Peyer's patch (tissue), 4 donors: ENCODE results near the gene GLB1L3. TPM values are rescaled to one million over a fixed set of nuclear protein-coding genes. Genes with fewer than 3 reads are reported as not detected.
A peak's percentile ranks its signal among the peaks of the same experiment; 100 is the strongest.

Source experiments
- DNase-seq, 3 donors: peaks; one replicate each; pipeline ENCODE4 v3.0.0-alpha.2; 2017 to 2019
- H3K27ac ChIP-seq, 4 donors: fragments of 200-600 bp; sonication (generic); one replicate each; pipeline ENCODE4 v1.5.1; 2016 to 2019
- H3K27me3 ChIP-seq, 2 donors: fragments of 200-600 bp; sonication (generic); one replicate each; pipeline ENCODE4 v1.5.1; 2019
- H3K36me3 ChIP-seq, 3 donors: fragments of 200-600 bp; sonication (generic); one replicate each; pipeline ENCODE4 v1.5.1; 2016 to 2019
- H3K4me1 ChIP-seq, 4 donors: fragments of 200-600 bp; sonication (generic); one replicate each; pipeline ENCODE4 v1.5.1; 2016 to 2019
- H3K4me3 ChIP-seq, 4 donors: fragments of 200-600 bp; sonication (generic); 1 replicate in 3 of 4; 2 replicates in 1 of 4; pipeline ENCODE4 v1.5.1; 2016 to 2019; ENCODE audit warnings: mild to moderate bottlenecking in 1 of 4
- H3K9me3 ChIP-seq, 4 donors: fragments of 200-600 bp; sonication (generic); one replicate each; pipeline ENCODE4 v1.5.1; 2016 to 2019; ENCODE audit warnings: mild to moderate bottlenecking in 1 of 4
- CTCF ChIP-seq, 6 experiments: fragments of 450-650 bp in 4 of 6; fragments of 200-600 bp in 2 of 6; sonication (generic) in 1 of 6; IDR thresholded peaks; one replicate each; pipeline ENCODE4 v1.5.1; 2017 to 2019; ENCODE audit warnings: antibody characterized with exemption in 6 of 6, mild to moderate bottlenecking in 3 of 6, moderate library complexity in 1 of 6
- POLR2A ChIP-seq, 2 donors: fragments of 450-650 bp; IDR thresholded peaks; one replicate each; pipeline ENCODE4 v1.5.1; 2017; ENCODE audit warnings: antibody characterized with exemption in 2 of 2, mild to moderate bottlenecking in 2 of 2, moderate library complexity in 2 of 2
- total RNA-seq, 4 donors: library from RNA; depleted of rRNA; stranded (reverse); fragments of >200 nt; gene quantifications; one replicate each; pipeline ENCODE4 v1.1.0, GENCODE V29; 2016

GLB1L3 gene
- total RNA-seq, 4 donors from 2014 or later: not detected

- no peaks in the 10 kb centered on the region for H3K27me3 ChIP-seq
- TF ChIP-seq CTCF (IDR thresholded peaks at IDR 0.05) (peak in 5 of 6 experiments; percentile 11 to 94 (median 89)), POLR2A (IDR thresholded peaks at IDR 0.05) (no peak)
- no peaks in the 10 kb centered on the region for H3K36me3 ChIP-seq
- no peaks in the 10 kb centered on the region for H3K9me3 ChIP-seq
- H3K4me3 ChIP-seq: no peak overlapping the region
- H3K4me1 ChIP-seq: peaks cover 0 to 6% (median 0%) of the 10 kb centered on the region in 4 donors
- H3K27ac ChIP-seq: no peak overlapping the region
- peak; percentile 41 to 90 (median 86) for DNase-seq
These were observed 84.1 kb downstream of the GLB1L3 start for GRCh38 chr11:134360050-134360835.

GRCh38 chr11:134361661-134362060, 85.5 kb downstream of the GLB1L3 start:
- no peaks in the 10 kb centered on the region for H3K27me3 ChIP-seq
- H3K36me3 ChIP-seq: no peaks in the 10 kb centered on the region
- H3K27ac ChIP-seq: no peak overlapping the region
- H3K4me3 ChIP-seq: no peak overlapping the region
- H3K4me1 ChIP-seq: peaks cover 0 to 6% (median 0%) of the 10 kb centered on the region in 4 donors
- DNase-seq: peak in 1 of 3 donors; percentile 37
- no peaks in the 10 kb centered on the region for H3K9me3 ChIP-seq
- TF ChIP-seq CTCF (IDR thresholded peaks at IDR 0.05): no peak

GRCh38 chr11:134362192-134362901, 86.2 kb downstream of the GLB1L3 start:
- peak in 1 of 3 donors; percentile 32 for DNase-seq
- H3K4me3 ChIP-seq: no peak overlapping the region
- H3K4me1 ChIP-seq: peaks cover 0 to 6% (median 0%) of the 10 kb centered on the region in 4 donors
- H3K27me3 ChIP-seq: no peaks in the 10 kb centered on the region
- TF ChIP-seq POLR2A (IDR thresholded peaks at IDR 0.05) (no peak), CTCF (IDR thresholded peaks at IDR 0.05) (no peak)
- no peaks in the 10 kb centered on the region for H3K36me3 ChIP-seq
- H3K9me3 ChIP-seq: no peaks in the 10 kb centered on the region
- no peak overlapping the region for H3K27ac ChIP-seq

- no peak overlapping the region for H3K4me3 ChIP-seq
- peaks cover 0 to 6% (median 0%) of the 10 kb centered on the region in 4 donors for H3K4me1 ChIP-seq
- no peak overlapping the region for H3K27ac ChIP-seq
- H3K36me3 ChIP-seq: no peaks in the 10 kb centered on the region
- peak in 1 of 3 donors; percentile 40 for DNase-seq
- no peaks in the 10 kb centered on the region for H3K9me3 ChIP-seq
- H3K27me3 ChIP-seq: no peaks in the 10 kb centered on the region
- TF ChIP-seq POLR2A (IDR thresholded peaks at IDR 0.05): no peak
- no peak for TF ChIP-seq CTCF (IDR thresholded peaks at IDR 0.05)
These were observed 87.0 kb downstream of the GLB1L3 start for GRCh38 chr11:134363161-134363560.

- Histone ChIP-seq H3K27me3 (no peaks in the 10 kb centered on the region), H3K36me3 (no peaks in the 10 kb centered on the region), H3K4me3 (no peak overlapping the region), H3K27ac (no peak overlapping the region), H3K9me3 (no peaks in the 10 kb centered on the region), H3K4me1 (peaks cover 0 to 6% (median 0%) of the 10 kb centered on the region in 4 donors)
- TF ChIP-seq POLR2A (IDR thresholded peaks at IDR 0.05) (no peak), CTCF (IDR thresholded peaks at IDR 0.05) (no peak)
- DNase-seq: peak in 1 of 3 donors; percentile 11
These were observed 87.4 kb downstream of the GLB1L3 start for GRCh38 chr11:134363592-134363991.
